NCI-H82 treated with DMSO at 0.1 percent for 48 hours (cell line): ENCODE measurements around the gene MAP3K8.

Experiments
- DNase-seq: peaks from one replicate; lab custom pipeline; 2025; ENCODE audit not compliant: unreplicated experiment; lab: John Stamatoyannopoulos, UW

The MAP3K8 gene

GRCh38 chr10:30488316-30488715 is 54.3 kb downstream of the MAP3K8 start:
- DNase-seq = no peak

GRCh38 chr10:30489346-30489745 is 55.4 kb downstream of the MAP3K8 start:
- DNase-seq = no peak

GRCh38 chr10:30490289-30491000 is 56.5 kb downstream of the MAP3K8 start:
- DNase-seq = no peak

GRCh38 chr10:30491204-30491915 is 57.4 kb downstream of the MAP3K8 start:
- DNase-seq = no peak

- DNase-seq = no peak
Measured at GRCh38 chr10:30491916-30492515, 58.0 kb downstream of the MAP3K8 start.

GRCh38 chr10:30493609-30494530 is 59.9 kb downstream of the MAP3K8 start:
- no peak for DNase-seq

GRCh38 chr10:30494558-30494957 is 60.6 kb downstream of the MAP3K8 start:
- no peak for DNase-seq

GRCh38 chr10:30495687-30496086 is 61.7 kb downstream of the MAP3K8 start:
- DNase-seq = no peak

- no peak for DNase-seq
Measured at GRCh38 chr10:30499816-30500215, 65.8 kb downstream of the MAP3K8 start.

GRCh38 chr10:30500534-30500933 is 66.5 kb downstream of the MAP3K8 start:
- DNase-seq = no peak

- DNase-seq = no peak
Measured at GRCh38 chr10:30500963-30501504, 67.0 kb downstream of the MAP3K8 start.

- no peak for DNase-seq
Measured at GRCh38 chr10:30502266-30503060, 68.5 kb downstream of the MAP3K8 start.

- no peak for DNase-seq
Measured at GRCh38 chr10:30503700-30504266, 69.8 kb downstream of the MAP3K8 start.

GRCh38 chr10:30505543-30506298 is 71.7 kb downstream of the MAP3K8 start:
- no peak for DNase-seq

- no peak for DNase-seq
Measured at GRCh38 chr10:30509508-30509907, 75.5 kb downstream of the MAP3K8 start.

- no peak for DNase-seq
Measured at GRCh38 chr10:30510184-30510931, 76.4 kb downstream of the MAP3K8 start.

GRCh38 chr10:30510932-30511700 is 77.1 kb downstream of the MAP3K8 start:
- DNase-seq = no peak
